A549 treated with Hydrocortisone at 1 μM for 4 hours (cell line): ENCODE measurements around the gene POLDIP3. TPM values are rescaled to one million over a fixed set of nuclear protein-coding genes. Genes with fewer than 3 reads are reported as not detected.

ENCODE experiments used
- total RNA-seq: library from RNA; stranded (reverse); fragments of 200-300 nt; extraction: Qiagen RNA extraction; gene quantifications from 5 replicates; pipeline ENCODE4 v1.2.3, GENCODE V29; 2022

POLDIP3 gene, protein sequence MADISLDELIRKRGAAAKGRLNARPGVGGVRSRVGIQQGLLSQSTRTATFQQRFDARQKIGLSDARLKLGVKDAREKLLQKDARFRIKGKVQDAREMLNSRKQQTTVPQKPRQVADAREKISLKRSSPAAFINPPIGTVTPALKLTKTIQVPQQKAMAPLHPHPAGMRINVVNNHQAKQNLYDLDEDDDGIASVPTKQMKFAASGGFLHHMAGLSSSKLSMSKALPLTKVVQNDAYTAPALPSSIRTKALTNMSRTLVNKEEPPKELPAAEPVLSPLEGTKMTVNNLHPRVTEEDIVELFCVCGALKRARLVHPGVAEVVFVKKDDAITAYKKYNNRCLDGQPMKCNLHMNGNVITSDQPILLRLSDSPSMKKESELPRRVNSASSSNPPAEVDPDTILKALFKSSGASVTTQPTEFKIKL
- total RNA-seq, result 38.0 to 42.2 TPM (median 40.7 TPM) in 5 replicates

DNA sequence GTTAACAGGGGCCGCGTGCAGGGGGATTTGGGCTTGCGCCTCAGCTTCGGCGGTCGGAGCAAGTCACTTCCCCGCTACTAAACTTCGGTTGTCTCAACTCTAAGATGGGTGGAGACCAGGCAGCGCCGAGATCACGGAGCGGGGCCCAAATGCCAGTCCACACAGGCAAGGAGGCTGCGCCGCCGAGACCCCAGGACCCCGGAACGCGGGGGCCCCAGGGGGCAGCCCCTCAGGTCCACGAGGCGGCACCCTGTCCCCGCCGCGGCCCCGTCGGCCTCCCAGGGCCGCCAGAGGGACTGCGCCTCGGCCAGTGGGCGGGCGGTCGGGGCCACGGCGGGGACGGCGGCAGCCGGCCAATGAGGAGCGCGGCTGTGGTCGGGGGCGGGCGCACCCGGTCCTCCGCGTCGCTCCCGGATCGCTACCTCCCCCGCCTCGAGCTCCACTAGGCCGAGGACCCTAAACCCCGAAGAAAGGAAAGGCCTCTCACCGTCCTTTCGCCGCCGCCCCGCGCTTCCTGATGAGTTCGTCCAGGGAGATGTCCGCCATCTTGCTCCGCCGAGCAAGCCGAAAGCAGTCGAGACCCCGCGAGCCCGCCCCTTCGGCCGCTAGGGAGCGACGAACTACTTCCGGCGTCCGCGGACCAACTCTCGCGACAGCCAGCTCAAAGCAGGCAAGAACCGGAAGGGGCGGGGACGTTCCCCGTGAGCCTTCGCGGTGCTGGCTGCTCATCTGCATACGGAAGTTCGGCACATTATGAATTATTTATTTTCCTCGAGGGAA is at the start of gene POLDIP3:
Gene POLDIP3, minus strand, starts transcription at position 572 of the 780 bp plus-strand sequence. Its CDS starts 26 bp downstream, at position 546.

DNA sequence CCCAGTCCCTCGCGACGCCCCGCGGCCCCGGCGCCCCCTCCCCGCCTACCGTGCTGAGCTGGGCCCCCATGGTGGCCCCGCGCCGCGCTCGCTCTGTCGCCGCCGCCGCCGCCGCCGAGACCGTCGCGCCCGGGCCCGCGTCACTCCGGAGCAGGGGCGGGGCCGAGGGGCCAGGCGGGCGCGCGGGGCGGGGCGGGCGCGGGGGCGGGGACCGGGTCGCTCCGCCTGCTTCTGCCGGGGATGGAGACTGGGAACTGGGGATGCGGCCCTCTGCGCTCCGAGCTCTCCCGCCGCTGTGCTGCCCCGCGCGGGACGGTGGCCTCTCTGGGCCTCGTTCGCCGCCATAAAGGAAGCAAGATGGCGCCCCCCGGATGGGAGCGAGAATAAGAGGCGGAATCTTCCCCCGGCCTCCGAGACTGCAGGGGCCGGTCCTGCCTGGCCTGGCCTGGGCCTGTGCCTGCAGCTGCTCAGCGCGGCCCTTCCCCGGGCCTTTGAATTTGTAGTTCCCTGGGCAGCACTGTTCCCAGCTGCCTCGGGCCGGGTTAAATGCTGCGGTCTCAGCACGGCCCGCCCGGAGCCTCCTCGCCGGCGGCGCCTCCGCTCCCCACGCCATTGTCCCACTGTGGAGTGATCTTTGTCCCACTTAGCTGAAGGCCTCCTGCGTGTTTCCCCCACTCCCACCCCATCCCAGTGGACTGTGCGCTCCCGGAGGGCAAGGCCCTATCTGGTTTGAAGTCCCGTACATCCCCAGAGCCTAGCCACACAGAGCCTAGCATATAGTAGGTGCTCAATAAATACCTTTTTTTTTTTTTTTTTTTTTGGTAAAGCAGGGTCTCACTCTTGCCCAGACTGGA is 34.8 kb upstream of the POLDIP3 start, which contains the start of gene CYB5R3:
Gene CYB5R3, minus strand, starts transcription at position 147 of the 854 bp plus-strand sequence. Its CDS starts 77 bp downstream, at position 70.

DNA sequence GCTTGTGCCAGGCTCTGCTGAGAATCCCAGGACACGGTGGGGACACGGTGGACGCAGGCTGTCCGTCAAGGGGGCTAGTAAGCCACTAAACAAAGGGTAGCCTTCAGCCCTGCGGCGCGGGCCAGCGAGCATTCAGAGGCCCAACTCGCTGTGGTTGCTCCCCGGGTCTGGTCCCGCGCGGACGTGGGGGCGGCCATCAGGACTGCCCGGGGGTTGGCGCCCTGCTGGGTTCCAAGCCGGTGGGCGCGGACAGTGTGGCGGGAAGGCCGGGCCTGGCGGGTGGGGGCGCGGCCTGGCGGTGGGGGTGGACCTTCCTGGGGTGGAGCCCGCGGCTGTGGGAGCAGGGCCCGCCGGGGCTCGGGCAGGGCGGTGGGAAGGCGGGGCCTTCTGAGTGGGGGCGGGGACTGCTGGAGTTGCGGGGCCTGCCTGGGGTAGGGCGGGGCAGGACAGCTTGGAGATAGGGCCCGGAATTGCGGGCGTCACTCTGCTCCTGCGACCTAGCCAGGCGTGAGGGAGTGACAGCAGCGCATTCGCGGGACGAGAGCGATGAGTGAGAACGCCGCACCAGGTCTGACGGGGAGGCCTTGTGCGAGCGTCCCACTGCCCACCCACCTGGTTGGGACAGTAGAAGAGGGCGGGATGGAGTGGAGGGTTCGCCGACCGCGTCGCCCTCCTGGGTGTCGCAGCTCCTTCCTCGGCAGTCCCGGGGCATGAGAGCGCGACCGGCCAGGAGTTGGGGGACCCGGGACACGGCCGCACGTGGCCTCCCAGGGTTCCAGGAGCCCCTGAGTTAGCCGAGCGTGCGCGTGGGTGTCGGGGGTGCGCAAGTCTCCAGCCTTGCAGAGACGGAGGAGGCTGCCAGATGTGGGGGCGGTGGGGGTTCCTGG is 61.0 kb downstream of the POLDIP3 start, which contains the start of gene SERHL2:
Gene SERHL2, plus strand, starts transcription at position 482 of the 887 bp plus-strand sequence. Its CDS starts 65 bp downstream, at position 547.

Other genes with a start within 250 kb of the POLDIP3 start
- gene NFAM1, start 182.5 kb downstream of the POLDIP3 start, total RNA-seq, result 0.01 TPM in 1 of 5 replicates, not detected in the others
- 51.3 to 60.7 TPM (median 55.5 TPM) in 5 replicates for gene RRP7A, start 95.1 kb downstream of the POLDIP3 start, total RNA-seq
- 0.18 to 0.50 TPM (median 0.24 TPM) in 4 of 5 replicates, not detected in the other for gene SERHL2, start 60.9 kb downstream of the POLDIP3 start, total RNA-seq
- not detected in 5 replicates for gene ATP5MGL, start 25.7 kb upstream of the POLDIP3 start, total RNA-seq
- gene CYB5R3, start 34.5 kb upstream of the POLDIP3 start, total RNA-seq, result 98.2 to 129 TPM (median 119 TPM) in 5 replicates
- gene A4GALT, start 106.0 kb upstream of the POLDIP3 start, total RNA-seq, result 18.1 to 27.6 TPM (median 23.4 TPM) in 5 replicates
- 19.1 to 28.5 TPM (median 23.5 TPM) in 5 replicates for gene ARFGAP3, start 242.4 kb upstream of the POLDIP3 start, total RNA-seq